Limb (tissue), 2 donors: ENCODE data around the gene MAPK11.
A peak's percentile ranks its signal among the peaks of the same experiment; 100 is the strongest.

Experiments
- DNase-seq, 2 donors: peaks; one replicate each; pipeline ENCODE4 v3.0.0-alpha.2; 2016; ENCODE audit errors: extremely low spot score in 2 of 2

MAPK11 gene

GRCh38 chr22:50227579-50228215 is 42.5 kb downstream of the MAPK11 start:
- peak in 1 of 2 donors; percentile 21 for DNase-seq

GRCh38 chr22:50226875-50227165 is 43.4 kb downstream of the MAPK11 start:
- DNase-seq, result no peak

GRCh38 chr22:50226063-50226874 is 43.9 kb downstream of the MAPK11 start:
- peak in 1 of 2 donors; percentile 25 for DNase-seq

- DNase-seq, result peak in 1 of 2 donors; percentile 29
Observed at GRCh38 chr22:50225200-50225969, 44.8 kb downstream of the MAPK11 start.

GRCh38 chr22:50224071-50224470 is 46.1 kb downstream of the MAPK11 start:
- peak in 1 of 2 donors; percentile 12 for DNase-seq

GRCh38 chr22:50222508-50222907 is 47.7 kb downstream of the MAPK11 start:
- no peak for DNase-seq

GRCh38 chr22:50221410-50222300 is 48.5 kb downstream of the MAPK11 start:
- peak in 1 of 2 donors; percentile 23 for DNase-seq

GRCh38 chr22:50220603-50221409 is 49.4 kb downstream of the MAPK11 start:
- DNase-seq, result peak in 1 of 2 donors; percentile 20

GRCh38 chr22:50219800-50220602 is 50.2 kb downstream of the MAPK11 start:
- DNase-seq, result no peak

- peak in 1 of 2 donors; percentile 87 for DNase-seq
Observed at GRCh38 chr22:50218996-50219727, 51.0 kb downstream of the MAPK11 start.

GRCh38 chr22:50218153-50218995 is 51.8 kb downstream of the MAPK11 start:
- peak in 1 of 2 donors; percentile 39 for DNase-seq

GRCh38 chr22:50217543-50218152 is 52.5 kb downstream of the MAPK11 start:
- peak in 1 of 2 donors; percentile 31 for DNase-seq

- DNase-seq, result peak in 1 of 2 donors; percentile 27
Observed at GRCh38 chr22:50216684-50217520, 53.3 kb downstream of the MAPK11 start.

GRCh38 chr22:50216055-50216683 is 54.0 kb downstream of the MAPK11 start:
- no peak for DNase-seq

- no peak for DNase-seq
Observed at GRCh38 chr22:50215297-50216054, 54.7 kb downstream of the MAPK11 start.
